DMS114 treated with DMSO at 0.1 percent for 48 hours (cell line): ENCODE data around the gene NPLOC4.
"Not testable (repeated sequence)": the region's sequence is repeated elsewhere in the genome, so short reads cannot be mapped to it uniquely, and the experiment has no call there.

Source experiments
- DNase-seq: peaks from one replicate; lab custom pipeline; 2025; ENCODE audit not compliant: unreplicated experiment; lab: John Stamatoyannopoulos, UW

NPLOC4 gene

GRCh38 chr17:81635973-81636504 lies 873 bp downstream of the NPLOC4 start:
- DNase-seq = no peak

- DNase-seq = no peak
Measured at GRCh38 chr17:81635431-81635830, 1.5 kb downstream of the NPLOC4 start.

GRCh38 chr17:81631482-81631881 lies 5.4 kb downstream of the NPLOC4 start:
- DNase-seq = no peak

- DNase-seq = no peak
Measured at GRCh38 chr17:81630274-81630673, 6.6 kb downstream of the NPLOC4 start.

- DNase-seq = no peak
Measured at GRCh38 chr17:81621494-81622130, 15.3 kb downstream of the NPLOC4 start.

- not testable (repeated sequence) for DNase-seq
Measured at GRCh38 chr17:81618307-81618706, 18.6 kb downstream of the NPLOC4 start.

GRCh38 chr17:81616877-81617276 lies 20.0 kb downstream of the NPLOC4 start:
- DNase-seq = no peak

GRCh38 chr17:81615401-81615930 lies 21.4 kb downstream of the NPLOC4 start:
- no peak for DNase-seq

- no peak for DNase-seq
Measured at GRCh38 chr17:81612172-81612970, 24.5 kb downstream of the NPLOC4 start.

GRCh38 chr17:81609541-81610311 lies 27.2 kb downstream of the NPLOC4 start:
- DNase-seq = no peak

GRCh38 chr17:81608605-81609004 lies 28.3 kb downstream of the NPLOC4 start:
- no peak for DNase-seq

GRCh38 chr17:81608082-81608481 lies 28.8 kb downstream of the NPLOC4 start:
- DNase-seq = no peak

- DNase-seq = no peak
Measured at GRCh38 chr17:81607431-81607830, 29.5 kb downstream of the NPLOC4 start.

- DNase-seq = no peak
Measured at GRCh38 chr17:81603846-81604610, 32.9 kb downstream of the NPLOC4 start.

GRCh38 chr17:81601525-81602120 lies 35.3 kb downstream of the NPLOC4 start:
- peak; percentile 46 for DNase-seq

- DNase-seq = no peak
Measured at GRCh38 chr17:81599719-81600486, 37.0 kb downstream of the NPLOC4 start.

GRCh38 chr17:81593105-81593871 lies 43.6 kb downstream of the NPLOC4 start:
- no peak for DNase-seq

GRCh38 chr17:81591971-81592370 lies 44.9 kb downstream of the NPLOC4 start:
- no peak for DNase-seq

- no peak for DNase-seq
Measured at GRCh38 chr17:81590121-81590520, 46.8 kb downstream of the NPLOC4 start.
